Heart right ventricle (tissue), 16 donors: ENCODE measurements around the gene GSN. TPM values are rescaled to one million over a fixed set of nuclear protein-coding genes. Genes with fewer than 3 reads are reported as not detected.

Experiments used
- ATAC-seq, 8 donors: fragments of 200-7000 bp; cut with Tn5 transposase; one replicate each; pipeline ENCODE4 v1.9.1; 2020; ENCODE audit warnings: mild to moderate bottlenecking in 8 of 8, moderate library complexity in 8 of 8, moderate number of reproducible peaks in 1 of 8
- DNase-seq, 2 donors: peaks; one replicate each; pipeline ENCODE4 v3.0.0-alpha.2; 2020
- H3K27ac ChIP-seq, 10 donors: fragments of 200-600 bp; sonication (generic) in 2 of 10; one replicate each; pipeline versions ENCODE4 v1.5.0 to v1.8.0; 2020 to 2022; ENCODE audit warnings: mild to moderate bottlenecking in 3 of 10
- H3K27me3 ChIP-seq, 7 donors: fragments of 200-600 bp; one replicate each; pipeline ENCODE4 v1.8.0; 2021 to 2022; ENCODE audit warnings: mild to moderate bottlenecking in 2 of 7
- H3K36me3 ChIP-seq, 9 donors: fragments of 200-600 bp; sonication (generic) in 1 of 9; one replicate each; pipeline versions ENCODE4 v1.5.0 to v1.8.0; 2020 to 2022; ENCODE audit warnings: mild to moderate bottlenecking in 2 of 9
- H3K4me1 ChIP-seq, 9 donors: fragments of 200-600 bp; sonication (generic) in 1 of 9; one replicate each; pipeline versions ENCODE4 v1.5.0 to v1.8.0; 2020 to 2022; ENCODE audit warnings: mild to moderate bottlenecking in 4 of 9
- H3K4me3 ChIP-seq, 10 donors: fragments of 200-600 bp; sonication (generic) in 2 of 10; one replicate each; pipeline versions ENCODE4 v1.5.0 to v1.8.0; 2020 to 2022; ENCODE audit warnings: mild to moderate bottlenecking in 7 of 10, moderate library complexity in 2 of 10
- H3K9me3 ChIP-seq, 11 donors: fragments of 200-600 bp in 10 of 11; sonication (generic) in 2 of 11; one replicate each; pipeline versions ENCODE4 v1.5.0 to v1.8.0; 2013 to 2022; ENCODE audit warnings: mild to moderate bottlenecking in 2 of 11, control low read depth in 1 of 11, moderate library complexity in 1 of 11
- WGBS, 2 donors: extraction: QIAGEN DNeasy Blood & Tissue Kit; methylation state at CpG; one replicate each; pipeline ENCODE4 v1.1.7; 2013; ENCODE audit warnings: inconsistent platforms in 1 of 2; 5-methylcytosine and 5-hydroxymethylcytosine counted together
- intact Hi-C, 10 donors: fragments of 100-400 bp; cut with DNase I; formaldehyde crosslinking; loops; one replicate each; pipeline versions ENCODE4 v1.11.1 to v1.14.2; 2022
- polyA plus RNA-seq, 2 donors: library from polyadenylated mRNA; stranded (reverse); fragments of 200-250 nt; gene quantifications; one replicate each; pipeline ENCODE4 v1.2.3, GENCODE V29; 2013
- total RNA-seq, 10 donors: library from RNA; stranded (reverse); fragmentation: NEBNext Ultra II Directional in 3 of 10; extraction: Animal tissue kit (Norgen Biotek cat#: 25700) in 3 of 10; gene quantifications; one replicate each; pipeline versions ENCODE4 v1.2.1 to v1.2.4, GENCODE V29; 2021 to 2023
- TF ChIP-seq, protein P1 (sequence below), 9 donors: fragments of 200-600 bp; sonication (generic) in 2 of 9; IDR thresholded peaks; one replicate each; pipeline versions ENCODE4 v1.5.0 to v1.8.0; 2021 to 2022; ENCODE audit warnings: antibody characterized with exemption in 9 of 9, mild to moderate bottlenecking in 5 of 9, moderate library complexity in 1 of 9
- donor health status: Arrhythmogenic right ventricular cardiomyopathy.
- donor health status: ischemic (EF 13 %, LVEDD 7.1; RV severe dilation, severe dysfunction).
- donor health status: healthy with polysubstance abuse.
- donor health status: DM: no; HTN: yes; CAD: no.
- donor health status: DM: no; HTN: no; CAD: no.
- donor health status: ischemic (EF 25% LVEDD 6.9; RV normal size, moderate dysfunction).
- donor health status: ischemic (EF 25% LVEDD 5.7; RV mildly dilated, moderate dysfunction).
- donor health status: healthy.
- donor health status: DM: yes; HTN: yes; CAD: no.
- donor health status: Ischemic cardiomyopathy.
- donor health status: ischemic (EF 35%, LVEDD 5.7; RV mildly dilated, moderate dysfunction).
- donor health status: nonischemic (EF 11% LVEDD 7.7; RV severe dilation, severe dysfunction).
- donor health status: DM: yes; HTN: yes; CAD: no.
- donor health status: PGD.
- donor health status: ischemic (EF 29% LVEDD 5.4; RV normal size, mild dysfunction).
- donor health status: nonischemic (EF 23%, LVEDD 6.1; RV moderate dilation, normal function).

GSN gene
- total and polyA plus RNA-seq, 12 donors, result 360 to 861 (median 668) TPM

- intact Hi-C loops, result loop anchor here in 2 of 10 donors (2.0 to 5.0 kb wide), 2 partner anchors 16 to 86 kb away; no protein-coding TSS in a partner anchor
- Histone ChIP-seq H3K4me3 (peak overlapping the region; percentile 50 to 86 (median 78)), H3K9me3 (no peaks in the 10 kb centered on the region), H3K36me3 (peaks cover 0 to 33% (median 0%) of the 10 kb centered on the region in 9 donors), H3K4me1 (peaks cover 6 to 88% (median 79%) of the 10 kb centered on the region in 9 donors), H3K27me3 (no peaks in the 10 kb centered on the region), H3K27ac (peak overlapping the region; percentile 88 to 99 (median 96))
- TF ChIP-seq, protein P1, sequence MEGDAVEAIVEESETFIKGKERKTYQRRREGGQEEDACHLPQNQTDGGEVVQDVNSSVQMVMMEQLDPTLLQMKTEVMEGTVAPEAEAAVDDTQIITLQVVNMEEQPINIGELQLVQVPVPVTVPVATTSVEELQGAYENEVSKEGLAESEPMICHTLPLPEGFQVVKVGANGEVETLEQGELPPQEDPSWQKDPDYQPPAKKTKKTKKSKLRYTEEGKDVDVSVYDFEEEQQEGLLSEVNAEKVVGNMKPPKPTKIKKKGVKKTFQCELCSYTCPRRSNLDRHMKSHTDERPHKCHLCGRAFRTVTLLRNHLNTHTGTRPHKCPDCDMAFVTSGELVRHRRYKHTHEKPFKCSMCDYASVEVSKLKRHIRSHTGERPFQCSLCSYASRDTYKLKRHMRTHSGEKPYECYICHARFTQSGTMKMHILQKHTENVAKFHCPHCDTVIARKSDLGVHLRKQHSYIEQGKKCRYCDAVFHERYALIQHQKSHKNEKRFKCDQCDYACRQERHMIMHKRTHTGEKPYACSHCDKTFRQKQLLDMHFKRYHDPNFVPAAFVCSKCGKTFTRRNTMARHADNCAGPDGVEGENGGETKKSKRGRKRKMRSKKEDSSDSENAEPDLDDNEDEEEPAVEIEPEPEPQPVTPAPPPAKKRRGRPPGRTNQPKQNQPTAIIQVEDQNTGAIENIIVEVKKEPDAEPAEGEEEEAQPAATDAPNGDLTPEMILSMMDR (IDR thresholded peaks at IDR 0.05), result no peak
- ATAC-seq (no peak), DNase-seq (no peak)
- 38 to 55% methylated on average over 8 of the region's 8 CpGs for WGBS, 2 donors
Observed at GRCh38 chr9:121368745-121369144, 100.8 kb downstream of the GSN start.

DNA sequence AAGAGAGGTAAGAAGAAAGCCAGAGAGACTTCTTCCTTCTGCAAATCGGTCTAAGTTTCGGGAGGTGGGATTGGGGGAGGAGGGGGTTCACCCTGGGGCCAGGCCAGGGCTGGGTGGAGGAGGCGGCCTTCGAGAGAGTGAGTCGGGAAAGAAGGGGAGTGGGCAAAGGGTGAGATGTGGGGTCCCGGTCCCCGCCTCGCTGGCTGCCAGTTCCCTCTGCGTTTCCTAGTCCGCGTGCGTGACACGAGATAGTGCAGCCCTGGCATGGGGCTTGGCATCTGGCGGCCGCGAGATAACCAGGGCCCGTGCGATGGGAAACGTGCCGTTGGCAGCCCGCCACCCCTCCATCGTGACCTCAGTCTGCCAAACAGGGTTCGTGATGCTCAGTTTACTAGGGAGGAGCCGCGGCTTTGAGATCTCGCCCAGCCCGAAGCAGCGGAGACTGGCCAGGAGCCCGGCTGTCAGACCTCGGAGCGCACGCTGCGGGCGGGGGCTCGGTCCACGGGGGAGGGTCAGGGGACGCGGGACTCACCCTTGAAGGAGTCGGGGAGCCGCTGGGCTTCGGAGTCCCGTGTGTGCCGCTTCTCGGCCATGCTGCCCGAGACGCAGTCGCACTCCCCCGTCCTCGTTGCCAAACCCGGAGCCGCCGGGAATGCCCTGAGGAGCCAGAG is 101.8 kb downstream of the GSN start, which contains the start of gene STOM:
Gene STOM (minus strand): TSS at position 656 of the 671 bp plus-strand sequence. CDS start 63 bp downstream, at position 593.
- TF ChIP-seq, protein P1 (IDR thresholded peaks at IDR 0.05), result no peak
- Histone ChIP-seq H3K27ac (peak within 1 kb of the TSS; percentile 88 to 99 (median 96)), H3K36me3 (peaks cover 0 to 28% (median 0%) of the 10 kb centered on the region in 9 donors), H3K4me3 (peak within 1 kb of the TSS; percentile 50 to 86 (median 78)), H3K4me1 (peaks cover 3 to 87% (median 77%) of the 10 kb centered on the region in 9 donors), H3K27me3 (no peaks in the 10 kb centered on the region), H3K9me3 (no peaks in the 10 kb centered on the region)
- peak; percentile 92 to 93 for DNase-seq
- 0% methylated on average over 52 of the region's 52 CpGs for WGBS, 2 donors
- intact Hi-C loops, result loop anchor here in 7 of 10 donors (1.0 to 10.0 kb wide), 9 partner anchors 17 to 92 kb away; no protein-coding TSS in a partner anchor
- peak; percentile 69 to 91 (median 76) for ATAC-seq

GRCh38 chr9:121371495-121372061 is 103.6 kb downstream of the GSN start:
- peaks cover 3 to 79% (median 65%) of the 10 kb centered on the region in 9 donors for H3K4me1 ChIP-seq
- H3K36me3 ChIP-seq, result peaks cover 0 to 11% (median 0%) of the 10 kb centered on the region in 9 donors
- 52 to 61% methylated on average over 4 of the region's 4 CpGs for WGBS, 2 donors
- H3K9me3 ChIP-seq, result no peaks in the 10 kb centered on the region
- H3K4me3 ChIP-seq, result no peak overlapping the region
- ATAC-seq (no peak), DNase-seq (no peak)
- H3K27me3 ChIP-seq, result no peaks in the 10 kb centered on the region
- TF ChIP-seq, protein P1 (IDR thresholded peaks at IDR 0.05), result no peak
- intact Hi-C loops, result loop anchor here in 6 of 10 donors (2.0 to 10.0 kb wide), 8 partner anchors 21 to 94 kb away; no protein-coding TSS in a partner anchor
- H3K27ac ChIP-seq, result peak overlapping the region; percentile 16 to 99 (median 96)

DNA sequence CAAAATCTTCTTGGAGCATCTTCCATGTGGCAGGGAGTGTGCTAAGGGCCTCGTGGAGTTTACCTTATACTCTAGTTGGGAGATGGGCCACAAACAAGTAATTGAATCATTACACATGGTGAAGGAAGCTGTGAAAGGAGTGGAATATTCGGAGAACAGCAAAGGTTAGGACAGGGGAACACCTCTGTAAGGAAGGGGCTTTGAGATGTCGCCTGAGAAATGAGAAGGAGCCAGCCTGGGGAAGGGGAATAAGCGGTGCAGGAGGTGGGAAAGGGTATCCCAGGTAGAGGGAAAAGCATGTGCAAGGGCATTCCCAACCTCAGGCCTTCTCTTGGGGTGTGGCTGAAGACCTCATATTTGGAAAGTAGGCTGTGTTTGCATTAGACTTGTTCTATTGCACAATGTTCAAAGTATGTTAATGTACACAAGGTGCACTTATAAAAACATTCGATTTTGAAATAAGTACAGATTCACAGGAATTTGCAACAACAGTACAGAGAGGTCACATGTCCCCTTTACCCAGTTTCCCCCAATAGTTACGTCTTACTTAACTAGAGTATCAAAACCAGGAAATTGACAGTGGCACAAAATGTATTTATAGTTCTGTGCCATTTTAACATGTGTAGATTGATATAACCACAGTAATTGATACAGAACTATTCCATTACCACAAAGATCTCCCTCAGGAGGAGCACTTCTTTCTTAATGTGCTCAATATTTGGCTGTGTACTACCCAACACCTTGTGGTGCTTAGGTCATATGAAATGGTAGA is 104.5 kb downstream of the GSN start:
- WGBS, 2 donors, result 80 to 85% methylated on average over 6 of the region's 6 CpGs
- intact Hi-C loops, result loop anchor here in 5 of 10 donors (2.0 to 10.0 kb wide), 5 partner anchors 48 to 95 kb away; no protein-coding TSS in a partner anchor
- no peak for DNase-seq
- no peak for ATAC-seq
- TF ChIP-seq, protein P1 (IDR thresholded peaks at IDR 0.05), result no peak
- H3K4me1 ChIP-seq, result peaks cover 3 to 71% (median 56%) of the 10 kb centered on the region in 9 donors
- peaks cover 0 to 2% (median 0%) of the 10 kb centered on the region in 9 donors for H3K36me3 ChIP-seq
- no peaks in the 10 kb centered on the region for H3K27me3 ChIP-seq
- peak overlapping the region; percentile 16 to 99 (median 94) for H3K27ac ChIP-seq
- H3K9me3 ChIP-seq, result no peaks in the 10 kb centered on the region
- H3K4me3 ChIP-seq, result no peak overlapping the region
